GM04504 (cell line): ENCODE results near the gene L1CAM.
A peak's percentile ranks its signal among the peaks of the same experiment; 100 is the strongest.

Experiments used
- DNase-seq: peaks from one replicate; pipeline ENCODE4 v3.0.0-alpha.2; 2012; ENCODE audit warnings: low read depth

The L1CAM gene

GRCh38 chrX:153885968-153886903 is at the start of gene L1CAM:
TSS of gene L1CAM (minus strand) at chrX:153886173. CDS start at chrX:153875836, 10,337 bp downstream.
- no peak for DNase-seq

GRCh38 chrX:153935326-153935851 is 49.4 kb upstream of the L1CAM start:
- no peak for DNase-seq

GRCh38 chrX:153934762-153935325 is 48.9 kb upstream of the L1CAM start, which contains the start of gene NAA10:
TSS of gene NAA10 (minus strand) at chrX:153935037. CDS start at chrX:153934904, 133 bp downstream.
- DNase-seq: peak; percentile 61

- DNase-seq: no peak
Observed at GRCh38 chrX:153934148-153934761, 48.3 kb upstream of the L1CAM start.

GRCh38 chrX:153933748-153934147 is 47.8 kb upstream of the L1CAM start:
- DNase-seq: peak; percentile 34

GRCh38 chrX:153932220-153932915 is 46.4 kb upstream of the L1CAM start:
- no peak for DNase-seq

- DNase-seq: no peak
Observed at GRCh38 chrX:153931748-153932147, 45.8 kb upstream of the L1CAM start.

GRCh38 chrX:153931151-153931550 is 45.2 kb upstream of the L1CAM start:
- no peak for DNase-seq

GRCh38 chrX:153930011-153930910 is 44.3 kb upstream of the L1CAM start:
- DNase-seq: no peak

GRCh38 chrX:153929576-153929975 is 43.6 kb upstream of the L1CAM start:
- no peak for DNase-seq

- DNase-seq: no peak
Observed at GRCh38 chrX:153928846-153929245, 42.9 kb upstream of the L1CAM start.

GRCh38 chrX:153927922-153928760 is 42.2 kb upstream of the L1CAM start:
- peak; percentile 99 for DNase-seq

- no peak for DNase-seq
Observed at GRCh38 chrX:153927672-153927921, 41.6 kb upstream of the L1CAM start.

GRCh38 chrX:153926858-153927671 is 41.1 kb upstream of the L1CAM start:
- DNase-seq: no peak

GRCh38 chrX:153926552-153926857 is 40.5 kb upstream of the L1CAM start:
- DNase-seq: no peak

- DNase-seq: no peak
Observed at GRCh38 chrX:153925739-153926551, 40.0 kb upstream of the L1CAM start, which contains the start of gene ARHGAP4. TSS of gene ARHGAP4 (minus strand) at chrX:153926264. CDS start at chrX:153926202, 62 bp downstream.

- DNase-seq: no peak
Observed at GRCh38 chrX:153925387-153925738, 39.4 kb upstream of the L1CAM start.

- DNase-seq: peak; percentile 19
Observed at GRCh38 chrX:153924149-153924861, 38.3 kb upstream of the L1CAM start.
